IMR-90 (cell line): ENCODE measurements around the gene CENPA. TPM values are rescaled to one million over a fixed set of nuclear protein-coding genes. Genes with fewer than 3 reads are reported as not detected.

Source experiments
- ATAC-seq: fragments of 200-7000 bp; cut with Tn5 transposase; 2 replicates; pipeline ENCODE4 v1.9.1; 2020; ENCODE audit warnings: low read depth, mild to moderate bottlenecking, moderate library complexity
- BruUV-seq: library from RNA; stranded (reverse); fragments of 400-500 nt; replicated peaks from 2 replicates; lab custom pipeline; 2021; lab: Mats Ljungman, UMichigan
- CTCF ChIA-PET: fragments of 300-600 bp; formaldehyde crosslinking; extraction: SDS; loops from one replicate; lab custom pipeline; 2021; ENCODE audit warnings: antibody characterized with exemption; lab: Yijun Ruan, JAX
- POLR2A ChIA-PET: fragments of 300-600 bp; sonication (Branson Sonifier 250); formaldehyde crosslinking; loops from one replicate; lab custom pipeline; 2022; ENCODE audit warnings: antibody characterized with exemption; ENCODE audit not compliant: unreplicated experiment; lab: Charles Lee
- DNase-seq: peaks from one replicate; pipeline ENCODE4 v3.0.0; 2013
- H2AFZ ChIP-seq: replicated peaks from 2 replicates; pipeline ENCODE3; 2013; ENCODE audit warnings: low read length, mild to moderate bottlenecking; ENCODE audit not compliant: poor library complexity
- H2AK5ac ChIP-seq: 2 replicates; pipeline ENCODE4 v1.6.1; 2013; ENCODE audit warnings: low read depth, low read length, inconsistent platforms
- H2AK9ac ChIP-seq: replicated peaks from 2 replicates; pipeline ENCODE3; 2013; ENCODE audit warnings: mild to moderate bottlenecking, low read depth, low read length, moderate library complexity; ENCODE audit not compliant: poor library complexity
- H2BK120ac ChIP-seq: 2 replicates; pipeline ENCODE4 v1.6.1; 2013; ENCODE audit warnings: low read depth, low read length, inconsistent platforms
- H2BK15ac ChIP-seq: 3 replicates; pipeline ENCODE4 v1.6.1; 2013; ENCODE audit warnings: low read depth, low read length, inconsistent platforms
- H2BK20ac ChIP-seq: 2 replicates; pipeline ENCODE4 v1.6.1; 2013; ENCODE audit warnings: low read depth, mild to moderate bottlenecking, inconsistent platforms, low read length, moderate library complexity
- H2BK5ac ChIP-seq: 2 replicates; pipeline ENCODE4 v1.6.1; 2013; ENCODE audit warnings: mild to moderate bottlenecking, low read depth, low read length, inconsistent platforms; ENCODE audit not compliant: poor library complexity, severe bottlenecking
- H3K14ac ChIP-seq: replicated peaks from 2 replicates; pipeline ENCODE4 v1.6.1; 2013; ENCODE audit warnings: low read depth, low read length, inconsistent platforms
- H3K18ac ChIP-seq: 2 replicates; pipeline ENCODE4 v1.6.1; 2013; ENCODE audit warnings: low read depth, low read length, control low read depth
- H3K23ac ChIP-seq: 2 replicates; pipeline ENCODE4 v1.6.1; 2013; ENCODE audit warnings: low read depth, low read length, inconsistent platforms
- H3K27ac ChIP-seq: 2 replicates; pipeline ENCODE4 v1.5.1; 2013; ENCODE audit warnings: mild to moderate bottlenecking, control low read depth, low read length; ENCODE audit not compliant: insufficient read depth
- H3K27me3 ChIP-seq: 2 replicates; pipeline ENCODE4 v1.6.1; 2013; ENCODE audit warnings: low read length; ENCODE audit not compliant: control insufficient read depth, insufficient read depth
- H3K36me3 ChIP-seq: 2 replicates; pipeline ENCODE4 v1.6.1; 2013; ENCODE audit warnings: low read length, mixed read lengths; ENCODE audit not compliant: control insufficient read depth, insufficient read depth
- H3K4ac ChIP-seq: 2 replicates; pipeline ENCODE4 v1.6.1; 2013; ENCODE audit warnings: low read depth, low read length, inconsistent platforms
- H3K4me1 ChIP-seq: 2 replicates; pipeline ENCODE4 v1.6.1; 2013; ENCODE audit warnings: low read length, mixed read lengths; ENCODE audit not compliant: control insufficient read depth, insufficient read depth
- H3K4me2 ChIP-seq: 2 replicates; pipeline ENCODE4 v1.6.1; 2013; ENCODE audit warnings: low read depth, mild to moderate bottlenecking, control low read depth, low read length, moderate library complexity
- H3K4me3 ChIP-seq: 2 replicates; pipeline ENCODE4 v1.5.1; 2013; ENCODE audit warnings: low read depth, mild to moderate bottlenecking, control low read depth, low read length, moderate library complexity; ENCODE audit not compliant: insufficient read depth
- H3K56ac ChIP-seq: 2 replicates; pipeline ENCODE4 v1.6.1; 2013; ENCODE audit warnings: low read length, inconsistent platforms; ENCODE audit not compliant: insufficient read depth; ENCODE audit errors: extremely low read depth
- H3K79me1 ChIP-seq, 2 experiments: 2 replicates each; pipeline ENCODE4 v1.6.1; 2013; ENCODE audit warnings: low read length in 2 of 2, inconsistent platforms in 1 of 2, low read depth in 1 of 2
- H3K9ac ChIP-seq: 2 replicates; pipeline ENCODE4 v1.6.1; 2013; ENCODE audit warnings: low read depth, low read length, control low read depth
- H3K9me1 ChIP-seq: 2 replicates; pipeline ENCODE4 v1.6.1; 2013; ENCODE audit warnings: low read length, inconsistent platforms; ENCODE audit not compliant: insufficient read depth
- H3K9me3 ChIP-seq: 2 replicates; pipeline ENCODE4 v1.6.1; 2013; ENCODE audit warnings: low read length; ENCODE audit not compliant: control insufficient read depth, insufficient read depth
- H4K20me1 ChIP-seq: 2 replicates; pipeline ENCODE4 v1.6.1; 2013; ENCODE audit warnings: low read length, inconsistent platforms; ENCODE audit not compliant: insufficient read depth
- H4K5ac ChIP-seq: 2 replicates; pipeline ENCODE4 v1.6.1; 2013; ENCODE audit warnings: mild to moderate bottlenecking, low read depth, low read length, control low read depth
- H4K8ac ChIP-seq, 2 experiments: 2 replicates each; pipeline ENCODE4 v1.6.1; 2013; ENCODE audit warnings: low read depth in 2 of 2, low read length in 2 of 2, control low read depth in 1 of 2, inconsistent platforms in 1 of 2
- H4K91ac ChIP-seq: 2 replicates; pipeline ENCODE4 v1.6.1; 2013; ENCODE audit warnings: low read depth, low read length, inconsistent platforms; ENCODE audit not compliant: insufficient read depth
- CHD1 ChIP-seq: IDR thresholded peaks from 2 replicates; pipeline ENCODE4 v1.6.1; 2012; ENCODE audit warnings: low read depth, low read length, improper control_type of control experiment
- FOS ChIP-seq: fragments of 150-350 bp; IDR thresholded peaks from 2 replicates; pipeline ENCODE4 v1.6.1; 2016; ENCODE audit warnings: low read depth, low read length
- MAZ ChIP-seq: IDR thresholded peaks from 2 replicates; pipeline ENCODE4 v1.6.1; 2012; ENCODE audit warnings: low read depth, mild to moderate bottlenecking, low read length, improper control_type of control experiment, moderate library complexity, borderline replicate concordance
- MXI1 ChIP-seq: IDR thresholded peaks from 2 replicates; pipeline ENCODE4 v1.6.1; 2012; ENCODE audit warnings: low read depth, mild to moderate bottlenecking, low read length, moderate library complexity, borderline replicate concordance
- SMC3 ChIP-seq: fragments of 150-350 bp; IDR thresholded peaks from 2 replicates; pipeline ENCODE4 v1.6.1; 2016; ENCODE audit warnings: low read depth, mild to moderate bottlenecking, antibody characterized with exemption, low read length, moderate library complexity
- WGBS, 2 experiments: methylation state at CpG; one replicate each; pipeline versions ENCODE4 v1.1.5 to v1.1.7; 2013; ENCODE audit warnings: missing lambda C conversion rate in 2 of 2; ENCODE audit not compliant: insufficient read length in 1 of 2; ENCODE audit errors: extremely low coverage in 2 of 2; 5-methylcytosine and 5-hydroxymethylcytosine counted together
- dilution Hi-C: fragments of 300-500 bp; cut with HindIII; formaldehyde crosslinking; loops from one replicate; pipeline ENCODE4 v1.14.3; 2018; ENCODE audit warnings: low sequenced_read_pairs; ENCODE audit not compliant: unreplicated experiment
- in situ Hi-C: fragments of 300-500 bp; cut with MboI; formaldehyde crosslinking; loops from 3 replicates; pipeline ENCODE4 v1.14.3; 2019; ENCODE audit warnings: low sequenced_read_pairs, inconsistent platforms, mixed read lengths
- intact Hi-C: fragments of 100-400 bp; cut with micrococcal nuclease; formaldehyde crosslinking; loops from 2 replicates; pipeline ENCODE4 v1.10.0; 2022
- polyA plus RNA-seq, 3 experiments: library from polyadenylated mRNA; depleted of rRNA; stranded (reverse); fragments of >200 nt; gene quantifications; 2 replicates each; pipeline ENCODE4 v1.2.3, GENCODE V29; 2012; ENCODE audit warnings: low replicate concordance in 1 of 3
- total RNA-seq: library from RNA; depleted of rRNA; stranded (reverse); fragments of >200 nt; gene quantifications from 2 replicates; pipeline ENCODE4 v1.2.3, GENCODE V29; 2012
- TF ChIP-seq, protein P1 (sequence below): fragments of 150-350 bp; IDR thresholded peaks from 2 replicates; pipeline ENCODE4 v1.6.1; 2016; ENCODE audit warnings: low read depth, mild to moderate bottlenecking, low read length, moderate library complexity, borderline replicate concordance
- TF ChIP-seq, protein P2 (sequence below): fragments of 150-350 bp; IDR thresholded peaks from 2 replicates; pipeline ENCODE4 v1.6.1; 2017; ENCODE audit warnings: mild to moderate bottlenecking, antibody characterized with exemption, low read length, low read depth

Gene CENPA
- total and polyA plus RNA-seq, 2 of the 4 experiments (the other 2 are of a cell fraction), result 7.7 to 14.9 TPM

DNA sequence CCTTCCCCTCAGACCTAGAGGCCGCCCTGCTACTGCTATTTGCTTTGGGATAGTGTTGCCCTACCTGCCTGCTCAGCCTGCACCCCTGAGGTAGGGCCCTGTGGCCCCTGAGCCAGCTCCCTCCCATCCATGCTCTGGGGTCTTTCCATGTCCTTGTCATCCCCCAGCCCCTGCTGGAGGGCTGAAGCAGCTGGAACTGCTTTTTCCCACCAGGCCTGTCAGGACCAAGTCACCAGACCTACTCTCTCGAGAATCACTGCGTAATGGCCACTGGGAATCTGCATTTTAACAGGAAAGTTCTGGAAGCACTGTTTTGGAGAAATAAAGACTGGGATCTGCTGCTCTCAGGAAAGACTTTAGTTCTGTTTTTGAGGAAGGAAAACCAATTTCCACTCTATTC is 42.0 kb upstream of the CENPA start:
- Histone ChIP-seq H4K5ac (no peak overlapping the region), H3K9me1 (no peaks in the 10 kb centered on the region), H3K56ac (no peak overlapping the region), H3K79me1 (no peaks in the 10 kb centered on the region), H2BK120ac (no peak overlapping the region), H2AK9ac (no peak overlapping the region), H3K4me3 (no peak overlapping the region), H2BK15ac (no peak overlapping the region), H3K27me3 (peaks cover 5% of the 10 kb centered on the region; the same call in 1 of the 2 replicates), H3K27ac (no peak overlapping the region), H3K14ac (no peak overlapping the region), H3K9me3 (no peaks in the 10 kb centered on the region), H3K23ac (no peak overlapping the region), H3K4me2 (no peak overlapping the region), H3K18ac (no peak overlapping the region), H2AFZ (no peak overlapping the region), H3K36me3 (no peaks in the 10 kb centered on the region), H2BK5ac (no peak overlapping the region), H3K4ac (no peak overlapping the region), H4K20me1 (no peaks in the 10 kb centered on the region), H4K91ac (no peak overlapping the region), H4K8ac (no peak overlapping the region), H2AK5ac (no peak overlapping the region), H2BK20ac (no peak overlapping the region), H3K9ac (no peak overlapping the region), H3K4me1 (no peaks in the 10 kb centered on the region)
- ChIA-PET CTCF (interaction anchor here (3.0 kb wide), 1 partner anchor 139 kb away, joined by 21 read pairs; no protein-coding TSS in a partner anchor), POLR2A (no interaction called here)
- no peak for ATAC-seq
- in situ Hi-C loops, result loop anchor here (5.0 kb wide), 1 partner anchor 142 kb away; no protein-coding TSS in a partner anchor
- BruUV-seq, result no TSS peak
- intact Hi-C loops, result loop anchor here (10.0 kb wide), 1 partner anchor 399 kb away; the partner anchor contains the start of genes ADGRF3 and SELENOI
- TF ChIP-seq, protein P1, sequence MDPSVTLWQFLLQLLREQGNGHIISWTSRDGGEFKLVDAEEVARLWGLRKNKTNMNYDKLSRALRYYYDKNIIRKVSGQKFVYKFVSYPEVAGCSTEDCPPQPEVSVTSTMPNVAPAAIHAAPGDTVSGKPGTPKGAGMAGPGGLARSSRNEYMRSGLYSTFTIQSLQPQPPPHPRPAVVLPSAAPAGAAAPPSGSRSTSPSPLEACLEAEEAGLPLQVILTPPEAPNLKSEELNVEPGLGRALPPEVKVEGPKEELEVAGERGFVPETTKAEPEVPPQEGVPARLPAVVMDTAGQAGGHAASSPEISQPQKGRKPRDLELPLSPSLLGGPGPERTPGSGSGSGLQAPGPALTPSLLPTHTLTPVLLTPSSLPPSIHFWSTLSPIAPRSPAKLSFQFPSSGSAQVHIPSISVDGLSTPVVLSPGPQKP, result no peak
- TF ChIP-seq FOS, result no peak
- TF ChIP-seq CHD1, result no peak
- TF ChIP-seq, protein P2, sequence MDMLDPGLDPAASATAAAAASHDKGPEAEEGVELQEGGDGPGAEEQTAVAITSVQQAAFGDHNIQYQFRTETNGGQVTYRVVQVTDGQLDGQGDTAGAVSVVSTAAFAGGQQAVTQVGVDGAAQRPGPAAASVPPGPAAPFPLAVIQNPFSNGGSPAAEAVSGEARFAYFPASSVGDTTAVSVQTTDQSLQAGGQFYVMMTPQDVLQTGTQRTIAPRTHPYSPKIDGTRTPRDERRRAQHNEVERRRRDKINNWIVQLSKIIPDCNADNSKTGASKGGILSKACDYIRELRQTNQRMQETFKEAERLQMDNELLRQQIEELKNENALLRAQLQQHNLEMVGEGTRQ, result no peak
- TF ChIP-seq MXI1, result no peak
- TF ChIP-seq MAZ, result no peak
- no peak for TF ChIP-seq SMC3
- WGBS, 2 experiments, result no CpG with 5 or more reads among the region's 3 CpGs
- no peak for DNase-seq
- dilution Hi-C loops, result no loop called here
